ENCODE data around the gene CACNA1B. TPM values are rescaled to one million over a fixed set of nuclear protein-coding genes. Genes with fewer than 3 reads are reported as not detected.

Gene CACNA1B
- polyA plus RNA-seq, 4 donors, result 0.11 to 0.56 (median 0.28) TPM

DNA sequence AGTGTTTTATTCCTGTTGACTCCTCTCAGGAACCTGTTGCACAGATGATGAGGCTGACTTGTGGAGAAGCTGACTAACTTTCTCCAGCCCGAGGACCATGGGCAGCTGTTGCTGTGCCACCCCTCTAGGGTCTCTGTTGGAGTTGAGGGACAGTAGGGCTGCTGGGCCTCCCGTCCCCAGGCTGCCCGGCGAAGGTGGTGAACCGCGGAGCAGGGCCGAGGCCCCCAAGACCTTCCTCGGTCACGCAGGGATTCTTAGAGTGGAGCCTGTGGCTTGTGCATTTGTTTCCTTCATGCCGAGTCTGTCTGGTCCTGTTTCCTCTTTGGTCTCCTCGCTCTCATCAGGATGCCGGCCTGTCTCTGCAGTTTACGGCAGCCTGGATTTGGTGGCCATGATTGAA is 40.2 kb downstream of the CACNA1B start:
- DNase-seq (ENCODE audit: low read depth in 4 of 4, low spot score in 2 of 4), result no peak

DNA sequence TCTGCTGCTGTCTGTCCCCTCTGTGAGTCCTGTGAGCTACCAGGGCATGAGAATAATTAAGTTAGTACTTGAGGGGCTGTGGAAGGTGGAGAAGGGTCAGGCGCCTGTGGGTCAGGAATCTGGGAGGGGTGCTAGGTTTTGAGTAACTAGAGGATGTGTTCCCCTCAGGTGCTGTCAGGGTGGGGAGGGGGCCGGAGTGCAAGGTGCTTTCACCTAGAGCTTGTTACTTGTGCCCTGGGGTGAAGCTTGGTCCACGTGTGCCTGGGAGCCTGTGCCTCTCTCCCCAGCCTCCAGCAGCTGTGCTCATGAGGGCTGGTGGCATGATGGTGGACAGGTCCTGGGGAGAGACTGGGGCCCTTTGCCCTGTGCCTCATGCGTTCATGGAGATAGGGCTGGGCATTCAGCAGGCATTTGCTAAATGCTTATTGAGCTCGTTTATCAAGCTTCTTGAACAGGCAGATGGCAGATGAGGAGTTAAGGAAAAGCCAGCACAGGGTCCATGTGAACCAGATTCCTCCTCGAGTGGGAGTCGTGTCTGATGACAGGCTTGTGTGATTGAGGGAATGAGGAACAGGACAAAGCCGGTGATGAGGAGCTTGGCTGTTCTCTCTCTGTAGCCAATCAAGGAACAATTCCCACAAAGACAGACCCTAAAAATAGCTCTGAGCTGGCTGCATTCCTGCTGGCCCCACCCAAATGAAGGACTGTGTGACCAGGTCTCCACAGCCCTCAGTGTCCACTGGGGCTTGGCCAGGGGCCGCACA is 40.9 kb downstream of the CACNA1B start:
- DNase-seq (ENCODE audit: low read depth in 4 of 4, low spot score in 2 of 4), result peak in 1 of 4 donors; percentile 21

DNA sequence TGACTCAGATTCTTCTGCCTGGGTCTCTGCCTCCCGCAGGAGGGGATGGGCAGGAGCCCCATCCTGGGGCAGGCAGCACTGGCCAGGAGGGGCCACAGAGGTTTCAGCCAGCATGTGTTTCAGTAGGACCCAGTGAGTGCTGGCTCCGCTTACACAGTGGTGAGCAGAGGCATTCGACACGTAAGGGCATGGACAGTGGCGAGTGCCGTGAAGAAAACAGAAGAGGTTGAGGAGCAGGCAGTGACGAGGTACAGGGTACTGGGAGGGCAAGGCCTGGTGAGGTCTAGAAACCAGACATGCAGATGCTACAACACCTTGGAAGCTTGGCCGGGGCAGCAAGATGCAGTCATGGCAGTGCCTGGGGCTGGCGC is 41.5 kb downstream of the CACNA1B start:
- no peak for DNase-seq (ENCODE audit: low read depth in 4 of 4, low spot score in 2 of 4)

DNA sequence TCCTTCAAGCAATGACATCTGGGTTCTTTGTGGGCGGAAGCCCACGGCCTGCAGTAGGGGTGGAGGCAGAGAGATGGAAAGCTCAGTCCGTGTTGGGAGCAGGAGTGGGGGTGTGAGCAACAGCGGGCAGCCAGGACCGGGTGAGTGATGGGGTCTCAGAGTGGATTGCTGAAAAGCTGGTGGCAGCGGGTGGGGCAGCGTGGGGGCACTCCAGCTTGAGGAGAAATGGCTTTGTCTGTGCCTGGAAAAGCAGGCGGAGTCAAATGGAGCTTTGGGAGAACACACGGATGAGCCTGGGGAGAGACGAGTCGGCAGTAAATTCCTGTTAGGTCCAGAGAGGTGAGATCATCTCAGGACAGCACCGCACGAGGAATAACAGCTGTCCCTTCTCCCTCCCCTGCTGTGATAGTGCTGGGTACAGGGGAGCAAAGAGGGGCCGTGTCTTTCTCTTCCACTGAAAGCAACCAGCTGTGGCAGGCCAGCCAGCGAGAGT is 42.1 kb downstream of the CACNA1B start:
- no peak for DNase-seq (ENCODE audit: low read depth in 4 of 4, low spot score in 2 of 4)

DNA sequence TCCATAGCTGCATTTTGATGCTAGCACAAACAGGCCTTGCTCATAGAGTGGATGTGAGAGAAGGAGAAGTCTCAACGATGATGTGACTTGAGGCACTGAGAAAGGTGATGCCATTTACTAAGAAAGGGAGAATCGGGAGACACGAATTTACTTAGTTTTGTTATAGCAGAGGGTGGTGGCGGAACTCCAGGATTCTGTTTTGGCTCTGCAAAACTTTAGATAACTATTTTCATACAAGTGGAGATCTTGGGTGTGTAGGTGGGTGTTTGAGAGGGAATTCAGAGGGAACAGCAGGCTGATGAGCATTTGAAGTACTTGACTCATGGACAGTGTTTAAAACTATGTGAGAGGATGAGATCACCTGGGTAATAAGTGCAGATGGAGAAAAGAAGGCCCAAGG is 43.2 kb downstream of the CACNA1B start:
- DNase-seq (ENCODE audit: low read depth in 4 of 4, low spot score in 2 of 4), result no peak

DNA sequence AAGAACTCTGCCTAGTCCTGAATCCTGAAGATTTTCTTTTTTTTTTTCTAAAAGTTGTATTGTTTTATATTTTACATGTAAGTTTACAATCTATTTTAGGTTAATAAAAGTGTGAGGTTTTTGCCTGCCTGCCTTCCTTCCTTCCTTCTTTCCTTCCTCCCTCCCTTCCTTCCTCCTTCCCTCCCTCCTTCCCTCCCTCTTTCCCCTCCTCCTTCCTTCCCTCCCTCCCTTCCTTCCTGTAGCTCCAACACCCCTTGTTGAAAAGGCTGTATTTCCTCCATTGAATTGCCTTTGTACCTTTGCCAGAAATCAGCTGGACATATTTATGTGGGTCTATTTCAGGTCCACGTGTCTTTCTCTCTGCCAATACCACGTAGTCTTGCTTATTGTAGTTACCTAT is 46.6 kb downstream of the CACNA1B start:
- DNase-seq (ENCODE audit: low read depth in 4 of 4, low spot score in 2 of 4), result no peak

DNA sequence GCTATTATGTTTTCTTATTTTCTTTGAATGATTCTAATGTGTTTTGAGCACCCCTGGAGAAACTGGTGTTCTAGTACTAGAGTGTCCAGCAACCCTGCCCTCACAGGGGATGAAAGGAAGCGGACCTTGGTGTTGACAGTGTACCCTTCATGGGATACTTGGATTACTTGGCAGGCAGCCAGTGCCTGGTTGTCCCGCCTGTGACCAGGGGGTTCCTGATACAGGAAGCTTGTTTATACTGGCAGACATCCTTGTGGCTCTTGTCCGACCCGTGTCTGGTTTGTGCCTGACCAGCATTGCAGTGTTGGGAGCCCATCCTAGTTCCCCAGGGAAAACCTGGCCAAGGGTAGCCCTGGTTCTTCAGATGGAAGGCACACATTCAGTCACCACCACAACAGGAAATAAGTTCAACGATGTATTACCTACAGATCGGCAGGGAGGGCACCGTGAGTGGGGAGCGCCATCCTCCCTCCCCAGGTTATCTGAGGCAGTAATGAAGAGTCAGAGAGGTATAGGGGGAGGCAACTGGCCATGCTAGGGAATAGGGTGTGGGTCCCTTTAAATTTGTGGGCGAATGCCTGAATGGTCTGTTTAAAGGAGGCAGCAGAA is 47.3 kb downstream of the CACNA1B start:
- DNase-seq (ENCODE audit: low read depth in 4 of 4, low spot score in 2 of 4), result no peak

DNA sequence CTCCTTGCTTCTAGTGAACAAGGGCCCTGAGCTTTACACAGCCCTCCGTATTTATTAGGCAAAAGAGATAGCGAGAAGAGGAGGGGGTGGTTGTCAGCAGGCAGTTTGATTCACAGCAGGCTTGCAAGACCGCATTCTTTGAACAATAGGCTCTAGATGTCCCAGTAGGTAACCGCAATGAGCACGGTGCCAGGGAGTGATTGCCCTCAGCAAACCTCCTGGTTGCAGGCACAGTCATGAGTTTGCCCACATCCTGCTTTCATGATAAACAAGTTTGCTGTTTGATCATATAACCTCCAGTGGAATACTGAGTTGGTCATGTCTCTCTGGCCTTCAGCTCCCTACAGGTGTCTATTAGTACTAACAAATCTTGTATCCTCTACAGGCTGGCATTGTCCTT is 66.1 kb downstream of the CACNA1B start:
- DNase-seq (ENCODE audit: low read depth in 4 of 4, low spot score in 2 of 4), result no peak

DNA sequence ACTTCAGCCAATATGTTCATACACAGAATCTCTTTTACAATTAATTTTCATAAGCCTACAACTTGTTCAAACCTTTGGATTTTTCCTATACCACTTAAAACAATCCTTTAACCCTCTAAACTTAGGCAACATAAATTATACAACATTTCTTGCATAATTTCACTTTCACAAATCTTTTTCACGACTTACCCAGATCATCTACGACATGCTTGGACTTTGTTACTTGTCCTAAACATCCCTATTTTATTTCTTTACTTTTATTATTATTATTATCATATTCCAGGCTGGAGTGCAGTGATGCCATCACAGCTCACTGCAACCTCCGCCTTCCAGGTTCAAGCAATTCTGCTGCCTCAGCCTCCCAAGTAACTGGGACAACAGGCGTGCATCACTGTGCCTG is 68.0 kb downstream of the CACNA1B start:
- no peak for DNase-seq (ENCODE audit: low read depth in 4 of 4, low spot score in 2 of 4)

DNA sequence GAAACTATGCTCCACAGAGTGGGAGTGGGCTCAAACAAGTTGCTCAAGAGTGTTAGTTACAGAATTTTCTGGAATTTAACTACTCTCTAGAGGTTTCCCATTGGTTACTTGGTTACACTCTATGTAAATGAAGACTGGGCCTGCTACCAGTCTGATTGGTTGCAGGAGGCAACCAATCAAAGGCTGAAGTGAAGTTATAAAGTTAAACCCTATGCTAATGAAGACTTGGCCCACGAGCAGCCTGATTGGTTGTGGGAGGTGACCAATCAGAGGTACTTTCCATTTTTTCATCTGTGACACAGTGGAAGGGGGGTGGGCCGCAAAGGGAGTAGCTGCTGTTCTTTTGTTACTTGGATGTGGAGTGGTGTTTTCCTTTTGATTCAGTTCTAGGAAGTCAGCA is 69.4 kb downstream of the CACNA1B start:
- DNase-seq (ENCODE audit: low read depth in 4 of 4, low spot score in 2 of 4), result no peak

DNA sequence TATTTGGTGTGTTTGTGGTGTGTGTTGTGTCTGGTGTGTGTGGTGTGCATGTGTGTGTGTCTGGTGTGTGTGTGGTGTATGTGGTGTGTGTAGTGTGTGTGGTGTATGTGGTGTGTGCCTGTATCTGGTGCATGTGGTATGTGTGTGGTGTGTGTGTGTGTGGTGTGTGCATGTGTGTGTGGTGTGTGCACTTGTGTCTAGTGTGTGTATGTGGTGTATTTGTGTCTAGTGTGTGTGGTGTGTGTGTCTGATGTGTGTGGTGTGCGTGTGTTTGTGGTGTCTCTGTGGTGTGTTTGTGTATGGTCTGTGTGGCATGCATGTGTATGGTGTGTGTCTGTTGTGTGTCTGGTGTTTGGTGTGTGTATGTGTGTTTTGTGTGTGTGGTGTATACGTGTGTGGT is 71.1 kb downstream of the CACNA1B start:
- no peak for DNase-seq (ENCODE audit: low read depth in 4 of 4, low spot score in 2 of 4)

DNA sequence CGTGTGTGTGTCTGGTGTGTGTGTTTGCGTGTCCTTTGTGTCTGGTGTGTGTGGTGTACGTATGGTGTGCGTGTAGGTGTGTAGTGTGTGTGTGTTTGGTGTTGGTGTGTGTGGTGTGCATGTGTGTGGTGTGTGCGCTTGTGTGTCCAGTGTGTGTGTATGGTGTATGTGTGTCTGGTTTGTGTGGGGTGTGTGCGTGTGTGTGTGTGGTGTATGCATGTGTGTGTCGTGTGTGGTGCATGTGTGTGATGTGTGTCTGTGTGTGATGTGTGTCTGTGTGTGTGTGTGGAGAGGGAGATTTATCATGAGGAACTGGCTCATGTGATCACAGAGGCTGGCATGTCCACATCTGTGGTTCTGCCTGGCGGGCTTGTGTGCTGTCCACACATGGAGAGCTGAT is 71.7 kb downstream of the CACNA1B start:
- DNase-seq (ENCODE audit: low read depth in 4 of 4, low spot score in 2 of 4), result no peak

DNA sequence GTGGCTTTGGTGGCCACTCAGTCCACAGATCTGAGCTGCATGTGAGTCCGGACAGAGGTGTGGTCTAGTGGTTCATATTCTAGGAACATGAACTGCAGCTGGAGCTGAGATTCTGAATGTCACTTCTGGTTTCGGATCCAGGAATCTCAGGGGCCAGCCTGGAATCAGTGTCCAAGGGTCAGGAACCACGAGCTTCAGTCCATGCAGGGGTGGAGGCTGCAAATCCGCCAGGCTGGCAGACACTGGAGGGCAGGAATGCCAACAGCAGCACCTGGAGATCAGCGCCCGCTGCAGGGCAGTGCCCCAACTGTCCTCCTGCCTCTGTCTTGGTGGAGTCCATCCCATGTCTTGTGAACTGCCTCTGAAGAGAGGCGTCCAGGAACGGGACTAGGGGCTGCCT is 73.5 kb downstream of the CACNA1B start:
- DNase-seq (ENCODE audit: low read depth in 4 of 4, low spot score in 2 of 4), result no peak

DNA sequence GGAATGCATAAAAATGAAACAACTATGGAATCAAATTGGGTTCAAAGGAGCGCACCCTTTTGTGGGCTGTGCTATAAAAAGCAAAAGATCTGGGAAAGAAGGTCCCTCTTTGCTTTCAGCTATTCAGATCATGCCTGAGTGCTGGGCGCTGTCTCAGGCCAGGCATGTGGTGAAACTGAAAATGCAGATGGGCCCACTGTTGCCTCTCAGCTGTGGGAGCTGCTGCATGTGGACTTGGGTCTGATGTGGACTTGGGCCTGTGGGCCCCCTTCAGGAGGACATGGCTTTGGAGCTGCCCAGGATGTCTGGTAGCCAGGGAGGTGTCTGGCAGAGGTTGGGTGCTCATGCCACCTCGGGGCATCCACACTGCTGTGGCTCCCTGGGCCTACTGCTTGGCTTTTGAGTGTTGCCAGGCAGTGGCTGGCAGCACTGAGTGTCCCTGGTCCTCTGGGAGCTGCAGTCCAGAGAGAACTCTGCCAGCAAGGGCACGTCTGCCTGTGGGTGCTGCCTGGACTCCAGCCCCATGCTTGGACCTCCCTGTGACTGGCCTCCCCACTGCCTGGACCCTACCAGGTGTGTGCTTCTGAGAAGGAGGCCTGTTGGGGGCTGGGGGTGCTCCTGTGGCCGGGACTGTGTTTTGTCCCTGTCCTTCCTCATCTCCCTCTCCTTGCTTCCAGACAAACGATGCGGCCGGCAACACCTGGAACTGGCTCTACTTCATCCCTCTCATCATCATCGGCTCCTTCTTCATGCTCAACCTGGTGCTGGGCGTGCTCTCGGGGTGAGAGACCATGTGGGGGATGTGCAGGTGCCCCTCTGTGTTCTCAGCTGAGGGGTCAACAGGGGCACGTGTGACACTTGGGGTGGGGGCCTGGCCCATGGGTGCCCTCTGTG is 74.3 kb downstream of the CACNA1B start:
- no peak for DNase-seq (ENCODE audit: low read depth in 4 of 4, low spot score in 2 of 4)

DNA sequence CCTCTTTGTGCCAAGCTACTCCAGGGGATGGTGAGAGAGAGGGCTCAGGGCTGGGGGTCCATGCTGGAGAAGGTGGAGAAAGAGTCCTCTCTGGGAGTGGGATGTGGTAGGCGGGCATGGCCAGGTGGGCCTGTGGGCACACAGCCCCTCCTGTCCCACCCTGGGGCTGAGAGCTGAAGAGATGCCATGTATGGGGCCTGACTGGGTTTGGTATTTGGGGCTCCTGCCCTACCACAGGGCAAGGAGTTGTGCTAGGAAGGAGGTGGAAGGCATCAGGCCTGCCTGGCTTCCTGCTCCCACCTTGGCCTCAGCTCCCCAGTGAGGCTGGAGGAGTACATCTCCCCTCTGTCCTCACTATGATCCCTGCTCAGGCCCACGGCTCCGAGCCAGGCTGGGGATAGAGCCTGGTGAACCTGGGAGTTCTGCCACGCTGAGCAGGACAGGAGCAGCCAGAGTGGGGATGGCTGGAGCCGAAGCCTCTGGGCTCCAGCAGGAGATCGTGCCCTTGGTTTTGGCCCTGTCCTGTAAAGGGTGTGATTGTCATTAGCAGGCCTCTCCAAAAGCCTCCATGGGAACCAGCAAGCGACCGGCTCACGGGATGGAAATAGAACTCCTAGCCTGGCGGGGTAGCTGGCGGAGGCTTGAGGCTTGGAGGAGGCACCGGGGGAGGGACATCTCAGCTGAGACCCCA is 75.5 kb downstream of the CACNA1B start:
- DNase-seq (ENCODE audit: low read depth in 4 of 4, low spot score in 2 of 4), result no peak

DNA sequence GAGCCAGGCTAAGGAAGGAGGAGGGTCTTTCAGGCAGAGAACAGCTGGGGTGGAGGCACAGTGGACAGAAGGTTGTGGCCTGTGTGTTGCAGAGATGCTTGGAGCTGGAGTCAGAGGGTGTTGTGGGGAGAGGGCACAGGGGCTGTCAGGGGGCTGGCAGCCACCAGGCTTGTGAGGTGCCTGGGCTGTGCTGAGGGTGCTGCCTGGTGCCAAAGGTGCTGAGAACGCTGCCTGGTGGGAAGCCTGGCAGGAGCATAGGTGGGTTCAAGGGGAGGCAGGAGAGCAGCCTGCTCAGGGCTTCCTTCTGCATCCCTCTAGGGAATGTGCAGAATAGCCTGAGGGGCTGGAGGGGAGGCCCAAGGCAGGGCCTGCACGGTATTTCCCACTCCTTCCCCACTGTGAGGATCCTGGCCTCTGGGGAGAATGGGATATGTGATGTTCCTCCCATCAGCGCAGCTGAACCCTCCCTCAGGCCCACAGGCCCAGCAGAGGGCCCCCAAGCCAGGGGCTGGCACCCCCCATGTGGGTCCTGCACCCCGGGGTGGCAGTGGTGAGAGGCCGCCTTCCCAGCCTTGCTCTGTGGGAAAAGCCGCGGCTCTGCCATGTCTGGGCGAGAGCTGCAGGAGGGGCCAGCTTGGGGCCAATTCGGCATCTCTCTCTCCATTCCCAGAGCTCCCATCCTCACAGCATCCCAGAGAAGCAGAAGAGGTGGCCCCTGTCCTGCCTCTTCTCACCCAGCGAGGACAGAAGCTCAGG is 76.3 kb downstream of the CACNA1B start:
- DNase-seq (ENCODE audit: low read depth in 4 of 4, low spot score in 2 of 4), result no peak

DNA sequence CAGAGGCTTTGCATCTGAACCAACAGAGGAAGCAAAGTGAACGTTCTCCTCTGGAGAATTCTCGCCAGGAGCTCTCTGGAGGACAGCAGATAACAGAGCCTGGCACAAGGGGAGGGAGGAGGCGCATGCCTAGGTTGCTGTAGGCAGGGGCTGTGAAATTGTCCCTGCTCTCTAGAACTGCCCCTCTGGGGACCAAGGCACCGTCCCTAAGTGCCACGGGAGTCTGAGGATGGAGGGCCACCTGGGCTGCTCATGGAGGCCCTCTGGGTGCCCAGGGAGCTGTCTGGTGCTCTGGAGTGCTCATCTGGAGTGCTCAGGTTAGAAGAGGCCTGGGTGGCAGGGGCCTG is 77.6 kb downstream of the CACNA1B start:
- no peak for DNase-seq (ENCODE audit: low read depth in 4 of 4, low spot score in 2 of 4)

DNA sequence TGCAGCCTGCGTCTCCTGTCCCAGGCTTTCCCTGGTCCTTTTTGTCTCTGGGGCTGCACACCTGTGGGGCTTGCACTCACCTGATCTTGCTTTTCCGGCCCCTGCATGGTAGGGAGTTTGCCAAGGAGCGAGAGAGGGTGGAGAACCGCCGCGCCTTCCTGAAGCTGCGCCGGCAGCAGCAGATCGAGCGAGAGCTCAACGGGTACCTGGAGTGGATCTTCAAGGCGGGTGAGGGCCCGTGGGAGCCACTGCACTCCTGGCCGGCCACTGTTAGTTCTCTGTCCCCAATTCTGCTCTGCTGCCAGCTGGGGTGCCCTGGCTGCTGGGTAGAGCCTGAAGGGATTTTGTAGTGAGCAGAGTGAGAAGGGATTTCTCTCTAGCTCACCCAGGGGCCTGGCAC is 78.0 kb downstream of the CACNA1B start:
- DNase-seq (ENCODE audit: low read depth in 4 of 4, low spot score in 2 of 4), result no peak

DNA sequence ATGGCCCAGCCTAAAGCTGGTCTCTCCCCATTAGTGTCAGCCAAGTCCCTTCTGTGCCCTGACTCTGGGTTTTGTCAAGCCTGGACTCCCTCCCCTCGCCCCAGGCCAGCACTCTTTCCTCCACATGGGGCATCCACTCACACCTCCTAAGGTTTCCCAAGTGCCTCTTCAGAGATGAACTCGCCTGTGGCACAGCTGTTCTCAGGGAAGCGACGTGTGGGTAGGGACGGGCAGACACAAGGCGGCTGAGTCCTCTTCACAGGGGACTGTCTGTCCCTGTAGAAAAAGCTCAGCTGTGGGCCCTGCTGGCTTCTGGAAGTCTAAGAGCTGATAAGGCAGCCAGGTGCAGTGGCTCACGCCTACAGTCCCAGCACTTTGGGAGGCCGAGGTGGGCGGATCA is 78.5 kb downstream of the CACNA1B start:
- no peak for DNase-seq (ENCODE audit: low read depth in 4 of 4, low spot score in 2 of 4)

DNA sequence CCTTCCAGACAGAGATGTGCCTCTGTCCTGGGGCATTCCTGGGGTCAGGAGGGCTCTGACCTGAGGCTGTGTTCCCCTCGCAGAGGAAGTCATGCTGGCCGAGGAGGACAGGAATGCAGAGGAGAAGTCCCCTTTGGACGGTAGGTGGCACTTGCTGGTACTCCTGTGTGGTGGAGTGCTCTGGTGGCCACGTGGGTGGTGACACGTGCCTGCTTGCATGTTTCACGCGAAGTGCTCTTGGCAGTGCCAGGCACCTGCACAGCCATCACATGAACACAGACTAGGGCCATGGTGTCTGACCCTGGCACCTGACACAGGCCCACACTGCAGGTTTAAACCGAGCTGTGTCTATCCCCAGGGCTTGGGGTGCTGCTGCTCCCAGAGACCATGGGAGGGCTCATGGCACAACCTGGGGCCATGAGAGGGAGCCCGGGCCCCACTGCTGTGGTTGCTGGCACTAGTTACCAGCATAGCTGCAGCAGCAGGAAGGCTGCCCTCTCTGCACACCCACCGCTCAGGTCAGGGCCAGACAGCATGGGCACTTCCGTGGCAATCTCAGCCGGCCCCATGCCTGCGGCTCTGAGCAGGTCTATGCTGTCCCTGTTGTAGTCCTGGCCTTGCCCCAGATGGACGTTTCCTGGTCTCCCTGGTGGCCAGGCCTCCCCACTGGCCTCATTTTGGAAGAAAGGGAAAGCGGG is 79.3 kb downstream of the CACNA1B start:
- DNase-seq (ENCODE audit: low read depth in 4 of 4, low spot score in 2 of 4), result no peak
